DMS79 (cell line): ENCODE results near the gene ST7.
"Not testable (repeated sequence)": the region's sequence is repeated elsewhere in the genome, so short reads cannot be mapped to it uniquely, and the experiment has no call there.

Source experiments
- DNase-seq: peaks from one replicate; lab custom pipeline; 2025; lab: John Stamatoyannopoulos, UW

The ST7 gene, protein sequence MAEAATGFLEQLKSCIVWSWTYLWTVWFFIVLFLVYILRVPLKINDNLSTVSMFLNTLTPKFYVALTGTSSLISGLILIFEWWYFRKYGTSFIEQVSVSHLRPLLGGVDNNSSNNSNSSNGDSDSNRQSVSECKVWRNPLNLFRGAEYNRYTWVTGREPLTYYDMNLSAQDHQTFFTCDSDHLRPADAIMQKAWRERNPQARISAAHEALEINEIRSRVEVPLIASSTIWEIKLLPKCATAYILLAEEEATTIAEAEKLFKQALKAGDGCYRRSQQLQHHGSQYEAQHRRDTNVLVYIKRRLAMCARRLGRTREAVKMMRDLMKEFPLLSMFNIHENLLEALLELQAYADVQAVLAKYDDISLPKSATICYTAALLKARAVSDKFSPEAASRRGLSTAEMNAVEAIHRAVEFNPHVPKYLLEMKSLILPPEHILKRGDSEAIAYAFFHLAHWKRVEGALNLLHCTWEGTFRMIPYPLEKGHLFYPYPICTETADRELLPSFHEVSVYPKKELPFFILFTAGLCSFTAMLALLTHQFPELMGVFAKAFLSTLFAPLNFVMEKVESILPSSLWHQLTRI

DNA sequence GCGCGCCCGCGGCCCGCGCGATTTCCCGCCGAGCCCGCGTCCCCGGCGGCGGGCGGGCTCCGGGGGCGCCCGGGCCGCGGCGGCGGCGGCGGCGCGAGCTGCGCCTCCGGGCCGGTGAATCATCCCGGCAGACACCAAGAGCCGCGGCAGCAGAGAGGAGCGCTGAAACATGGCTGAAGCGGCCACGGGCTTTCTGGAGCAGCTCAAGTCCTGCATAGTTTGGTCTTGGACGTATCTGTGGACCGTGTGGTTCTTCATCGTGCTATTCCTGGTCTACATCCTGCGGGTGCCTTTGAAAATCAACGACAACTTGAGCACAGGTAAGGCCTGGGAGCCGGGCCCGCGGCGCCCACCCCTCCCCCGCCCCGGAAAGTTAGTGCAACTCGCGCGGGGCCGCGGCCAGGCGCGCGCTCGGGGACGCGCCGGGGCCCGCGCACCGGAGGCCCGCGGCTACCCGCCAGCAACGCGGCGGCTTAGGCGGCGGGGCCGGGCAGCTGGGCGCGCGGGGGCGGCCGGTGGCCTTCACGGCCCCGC lies at the start of gene ST7:
Gene ST7, plus strand, starts transcription at position 130 of the 534 bp plus-strand sequence. Its CDS starts 40 bp downstream, at position 170.
- peak; percentile 64 for DNase-seq

DNA sequence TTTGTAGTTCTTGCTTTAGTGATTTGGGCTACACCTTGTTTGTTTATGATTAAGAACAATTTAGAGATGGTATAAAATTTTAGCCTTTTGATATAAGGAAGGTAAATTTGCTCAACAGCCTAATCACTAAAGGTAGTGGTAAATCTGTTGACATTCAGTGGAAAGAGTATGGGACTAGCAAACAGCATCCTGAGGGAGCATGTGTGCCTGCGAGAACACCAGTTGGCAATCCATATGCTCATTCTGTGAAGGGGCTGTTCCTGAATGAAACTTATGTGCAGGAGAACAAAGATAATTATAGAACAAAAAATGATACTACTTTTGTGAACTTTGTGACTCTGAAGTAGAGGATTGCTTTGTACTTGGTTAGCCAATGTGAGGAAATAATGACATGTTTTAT lies 46.9 kb upstream of the ST7 start:
- DNase-seq = no peak

DNA sequence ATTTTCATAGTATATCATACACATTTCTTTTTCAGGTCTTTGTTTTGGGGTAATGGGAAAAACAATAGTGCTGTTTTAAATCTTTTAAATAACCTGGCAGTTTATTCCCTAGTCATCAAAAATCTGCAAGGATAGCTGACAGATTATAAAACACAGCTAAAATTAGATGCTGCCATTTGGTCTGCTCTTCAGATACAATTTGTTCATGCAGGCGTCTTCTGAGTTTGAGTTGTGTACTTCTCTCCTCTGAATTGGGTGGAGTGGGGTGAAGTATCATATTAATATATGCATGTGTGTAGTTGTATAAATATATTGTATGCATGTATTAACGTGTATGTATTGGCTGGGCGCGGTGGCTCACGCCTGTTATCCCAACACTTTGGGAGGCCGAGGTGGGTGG lies 42.9 kb upstream of the ST7 start:
- DNase-seq = no peak

DNA sequence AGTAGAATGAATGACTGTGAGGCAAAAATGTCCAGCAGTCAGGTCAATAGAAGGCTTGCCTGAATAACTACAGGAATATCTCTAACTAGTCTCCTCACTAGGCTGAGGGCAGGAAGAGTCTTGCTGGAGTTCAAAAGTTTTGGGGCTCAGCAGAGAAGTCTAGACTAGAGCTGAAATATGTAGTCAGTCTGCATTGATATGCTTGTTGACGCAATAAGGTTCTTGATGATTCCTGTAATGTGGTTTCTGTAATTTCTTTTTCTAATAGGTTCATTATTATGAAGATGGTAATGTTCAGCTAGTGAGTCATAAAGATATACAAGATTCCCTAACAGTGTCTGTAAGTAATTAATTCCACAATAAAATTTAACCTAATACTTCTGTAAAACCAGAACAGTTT lies 41.5 kb upstream of the ST7 start:
- DNase-seq = no peak

DNA sequence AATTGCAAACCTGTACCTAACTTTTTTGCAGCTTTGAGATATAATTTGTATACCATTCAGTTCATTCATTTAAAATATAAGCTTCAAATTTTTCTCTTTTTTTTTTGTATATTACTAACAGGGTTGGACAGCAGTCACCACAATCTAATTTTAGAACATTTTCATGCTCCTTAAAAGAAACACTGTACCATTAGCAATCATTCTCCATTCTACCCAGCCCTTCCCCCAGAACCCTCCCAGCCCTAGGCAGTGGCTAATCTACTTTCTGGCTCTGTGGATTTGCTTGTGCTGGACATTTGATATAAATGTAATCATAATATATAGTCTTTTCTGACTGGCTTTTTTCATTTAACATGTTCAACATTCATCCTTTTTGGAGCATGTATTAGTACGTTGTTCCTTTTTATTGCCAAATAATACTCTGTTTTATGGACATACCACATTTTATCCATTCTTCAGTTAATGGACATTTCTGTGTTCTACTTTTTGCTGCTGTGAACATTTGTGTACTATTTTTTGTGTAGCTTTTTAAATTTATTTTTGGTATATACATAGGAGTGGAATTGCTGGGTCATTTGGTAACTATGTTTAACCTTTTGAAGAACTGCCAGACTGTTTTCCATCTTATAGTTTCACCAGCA lies 40.9 kb upstream of the ST7 start:
- no peak for DNase-seq

DNA sequence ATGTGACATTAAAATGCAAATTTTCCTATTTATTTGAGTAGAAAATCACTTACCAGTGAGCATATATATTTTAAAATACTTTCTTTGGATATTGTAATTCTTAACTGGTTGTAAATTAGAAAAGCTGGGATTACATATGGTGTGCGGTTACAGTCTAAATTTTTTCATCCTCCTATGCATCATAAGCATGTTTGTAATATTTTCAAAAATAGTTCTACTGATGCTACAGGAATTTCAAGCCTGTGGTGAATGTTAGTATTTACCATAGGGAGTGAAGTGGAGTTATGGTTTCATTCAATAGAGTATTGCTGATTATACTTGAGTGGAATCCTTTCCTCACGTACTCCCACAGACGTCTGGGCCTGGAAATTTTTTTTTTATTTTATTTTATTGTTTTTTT lies 34.6 kb upstream of the ST7 start:
- DNase-seq = no peak

DNA sequence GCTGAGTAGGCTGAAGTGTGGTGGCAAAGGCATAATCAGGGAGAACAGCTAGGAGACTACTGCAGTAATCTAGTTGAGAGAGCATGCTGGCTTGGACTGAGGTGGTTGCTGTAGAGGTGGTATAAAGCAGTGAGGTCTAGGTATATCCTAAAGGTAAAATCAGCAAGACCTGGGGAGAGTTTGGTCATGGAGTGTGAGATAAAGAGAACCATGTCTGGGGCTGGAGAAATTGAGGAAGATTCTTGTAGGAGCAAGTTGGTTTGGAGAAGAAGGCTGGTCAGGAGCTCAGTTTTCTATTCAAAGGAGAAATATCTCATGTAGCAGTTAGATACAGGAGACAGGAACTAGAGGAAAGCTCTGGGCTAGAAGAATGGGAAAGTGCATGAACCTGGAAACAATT lies 32.9 kb upstream of the ST7 start:
- no peak for DNase-seq

DNA sequence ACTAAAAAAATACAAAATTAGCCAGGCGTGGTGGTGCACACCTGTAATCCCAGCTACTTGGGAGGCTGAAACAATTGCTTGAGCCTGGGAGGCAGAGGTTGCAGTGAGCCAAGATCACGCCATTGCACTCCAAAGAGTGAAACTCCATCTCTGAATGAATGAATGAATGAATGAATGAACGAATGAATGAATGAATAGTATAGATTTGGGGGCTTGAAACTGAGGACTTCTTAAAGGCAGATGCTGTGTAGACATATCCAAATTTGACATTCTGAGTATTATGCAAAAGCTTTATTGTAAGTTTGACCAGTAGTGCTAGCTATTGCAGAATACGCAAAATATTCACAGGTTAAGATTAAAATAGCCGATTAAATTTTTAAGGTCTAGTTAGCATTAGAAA lies 30.8 kb upstream of the ST7 start:
- no peak for DNase-seq

DNA sequence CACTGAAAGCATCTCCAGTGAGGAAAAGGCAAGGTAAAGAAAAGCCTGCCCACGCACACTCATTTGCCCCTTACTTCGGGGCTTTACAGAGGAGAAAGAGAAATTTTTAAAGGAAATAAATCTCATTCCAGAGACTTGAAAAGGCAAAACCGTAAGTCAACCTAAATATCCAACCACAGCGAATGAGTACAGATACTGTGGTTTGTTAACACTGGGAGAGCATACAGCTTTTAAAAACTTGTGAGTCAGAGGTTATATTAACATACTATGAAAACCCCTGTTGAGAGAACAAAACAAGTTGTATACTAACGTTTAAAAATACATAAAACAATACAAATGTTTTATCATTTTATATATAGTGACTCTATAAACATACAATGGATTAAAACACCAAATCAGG lies 28.6 kb upstream of the ST7 start:
- DNase-seq = no peak

DNA sequence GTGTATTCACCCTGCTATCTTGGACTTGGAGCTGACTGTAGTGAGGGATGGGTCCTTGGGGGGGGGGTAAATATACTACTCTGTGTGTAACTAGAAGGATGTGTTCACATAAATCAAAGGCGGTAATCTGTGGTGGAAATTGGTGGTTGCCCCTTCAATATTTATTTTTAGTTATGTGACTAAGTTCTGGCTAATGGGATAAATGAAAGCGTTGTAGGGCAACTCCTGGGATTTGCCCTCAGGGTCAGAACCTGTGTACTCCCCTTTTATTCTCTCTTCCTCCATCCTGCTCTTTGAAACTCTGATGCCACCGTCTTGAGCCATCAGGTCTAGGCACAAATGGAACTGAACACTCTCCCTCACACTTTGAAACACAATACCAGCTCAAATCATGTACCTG lies 24.3 kb upstream of the ST7 start:
- DNase-seq = no peak

DNA sequence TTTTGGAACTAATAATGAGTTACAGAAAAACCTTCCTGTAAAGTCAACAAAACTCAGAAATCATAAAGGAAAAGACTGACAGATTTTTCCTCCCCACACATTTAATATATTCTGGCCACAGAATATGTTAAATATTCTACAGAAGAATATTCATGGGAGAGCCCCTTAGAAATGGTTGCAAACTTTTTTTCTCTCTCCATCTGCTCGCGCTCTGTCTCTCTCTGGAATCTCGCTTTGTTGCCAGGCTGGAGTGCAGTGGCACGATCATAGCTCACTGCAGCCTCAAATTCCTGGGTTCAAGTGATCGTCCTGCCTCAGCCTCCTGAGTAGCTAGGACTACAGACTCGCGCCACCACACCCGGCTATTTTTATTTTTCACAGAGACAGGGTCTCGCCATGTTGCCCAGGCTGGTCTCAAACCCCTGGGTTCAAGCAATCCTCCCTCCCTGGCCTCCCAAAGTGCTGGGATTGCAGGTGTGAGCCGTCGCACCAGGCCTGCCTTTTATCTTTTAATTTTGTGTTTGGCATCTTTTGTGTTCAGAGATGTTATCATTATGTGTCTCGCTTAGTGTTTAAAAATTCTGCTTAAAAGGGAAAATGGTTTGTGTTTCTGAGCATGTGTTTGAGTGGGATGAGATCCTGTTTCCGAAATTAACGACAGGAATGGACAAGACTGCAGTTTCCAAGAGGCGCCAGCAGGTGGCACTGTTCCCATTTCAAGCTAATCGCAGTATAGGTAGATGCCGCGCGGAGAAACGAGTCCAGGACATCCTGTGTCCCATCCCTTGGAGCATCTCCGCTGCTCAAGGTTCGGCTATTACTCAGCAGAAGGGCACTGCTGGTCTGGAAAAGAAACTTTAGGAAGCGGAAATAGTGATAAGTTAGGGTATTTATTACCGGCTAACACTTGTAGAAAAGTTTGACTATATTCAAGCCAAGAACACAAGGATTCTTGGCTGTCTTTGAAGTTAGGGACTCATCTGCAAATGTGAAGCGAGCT lies 23.1 kb upstream of the ST7 start:
- peak; percentile 46 for DNase-seq

DNA sequence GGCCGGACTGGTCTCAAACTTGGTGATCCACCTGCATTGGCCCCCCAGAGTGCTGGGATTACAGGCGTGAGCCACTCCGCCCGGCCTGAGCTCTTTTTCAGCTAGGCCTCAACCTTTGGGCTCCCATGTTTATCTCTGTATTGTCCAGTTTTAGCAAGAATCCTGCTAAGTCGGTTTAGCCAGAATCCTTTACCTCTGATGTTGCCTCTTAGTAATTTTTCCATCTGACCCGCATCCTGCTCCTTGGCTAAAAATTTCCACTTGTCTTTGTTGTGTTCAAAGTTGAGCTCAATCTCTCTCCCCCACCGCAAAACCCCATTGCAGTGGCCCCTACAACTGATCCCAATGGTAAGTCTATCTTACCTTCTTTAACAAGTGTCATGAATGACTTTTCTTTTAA lies 20.7 kb upstream of the ST7 start:
- no peak for DNase-seq

DNA sequence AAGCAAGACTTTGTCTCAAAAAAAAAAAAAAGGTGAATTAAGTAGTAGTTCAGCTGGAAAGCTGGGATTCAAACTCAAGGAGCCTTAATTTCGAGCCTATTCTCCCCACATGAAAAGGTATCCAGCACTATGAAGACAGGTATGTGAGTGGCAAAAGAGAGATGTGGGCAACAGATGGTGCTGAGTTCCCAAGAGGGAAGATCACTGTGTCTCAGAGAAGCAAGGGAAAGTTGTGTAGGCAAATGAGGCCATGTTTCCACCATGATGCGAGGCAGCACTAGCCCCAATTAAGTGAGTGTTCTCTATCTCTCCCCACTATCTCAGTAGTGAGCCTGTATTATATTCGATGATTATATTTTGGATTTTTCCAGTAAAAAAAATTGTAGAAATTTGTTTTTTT lies 19.8 kb upstream of the ST7 start:
- no peak for DNase-seq

DNA sequence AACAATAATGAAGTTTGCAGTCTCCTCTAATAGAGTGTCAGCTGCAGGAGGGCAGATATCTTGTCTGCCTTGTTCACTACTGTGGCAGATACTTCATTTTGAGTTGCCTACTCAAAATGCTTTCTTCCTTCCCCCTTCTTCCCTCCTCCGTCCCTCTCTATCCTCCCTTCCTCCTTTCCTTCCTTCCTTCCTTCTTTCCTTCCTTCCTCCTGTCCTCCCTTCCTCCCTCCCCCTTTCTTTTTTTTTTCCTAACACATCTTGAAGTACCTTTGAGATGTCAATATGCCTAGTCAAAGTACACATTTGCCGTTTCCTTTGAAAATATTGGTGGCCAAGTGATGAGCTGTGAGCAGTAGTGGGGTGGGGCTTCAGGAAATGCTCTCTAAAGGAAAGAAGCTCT lies 18.7 kb upstream of the ST7 start:
- no peak for DNase-seq

DNA sequence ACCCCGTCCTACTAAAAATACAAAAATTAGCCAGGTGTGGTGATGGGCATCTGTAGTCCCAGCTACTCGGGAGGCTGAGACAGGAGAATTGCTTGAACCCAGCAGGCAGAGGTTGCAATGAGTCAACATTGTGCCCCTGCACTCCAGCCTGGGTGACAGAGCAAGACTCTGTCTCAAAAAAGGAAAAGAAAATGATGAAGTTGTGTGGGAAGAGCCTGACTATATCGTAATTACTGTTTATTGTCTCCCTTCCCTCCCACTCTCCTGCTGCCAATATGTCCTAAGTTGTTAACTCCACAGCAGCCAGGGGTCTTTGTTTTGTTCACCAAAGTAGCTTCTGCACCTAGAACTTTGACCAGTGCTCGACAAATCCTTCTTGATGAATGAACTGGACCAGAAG lies 16.5 kb upstream of the ST7 start:
- not testable (repeated sequence) for DNase-seq

DNA sequence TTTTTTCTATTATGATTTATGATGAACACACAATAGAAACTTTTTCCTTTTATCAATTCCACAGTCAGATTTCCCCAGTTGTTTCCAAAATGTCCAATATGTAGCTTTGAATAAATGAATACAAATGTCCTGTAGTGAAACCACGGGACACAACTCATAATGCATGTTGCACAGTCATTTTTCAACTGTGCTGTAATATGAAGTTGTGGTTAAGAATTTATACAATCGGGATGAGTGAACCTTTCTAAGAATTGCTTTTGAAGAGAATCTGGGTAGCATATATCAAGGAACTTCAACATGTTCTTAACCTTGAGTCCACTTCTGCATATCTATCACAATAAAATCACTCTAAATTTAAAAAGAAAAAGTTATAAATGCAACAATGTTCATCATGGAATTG lies 14.6 kb upstream of the ST7 start:
- DNase-seq = no peak

DNA sequence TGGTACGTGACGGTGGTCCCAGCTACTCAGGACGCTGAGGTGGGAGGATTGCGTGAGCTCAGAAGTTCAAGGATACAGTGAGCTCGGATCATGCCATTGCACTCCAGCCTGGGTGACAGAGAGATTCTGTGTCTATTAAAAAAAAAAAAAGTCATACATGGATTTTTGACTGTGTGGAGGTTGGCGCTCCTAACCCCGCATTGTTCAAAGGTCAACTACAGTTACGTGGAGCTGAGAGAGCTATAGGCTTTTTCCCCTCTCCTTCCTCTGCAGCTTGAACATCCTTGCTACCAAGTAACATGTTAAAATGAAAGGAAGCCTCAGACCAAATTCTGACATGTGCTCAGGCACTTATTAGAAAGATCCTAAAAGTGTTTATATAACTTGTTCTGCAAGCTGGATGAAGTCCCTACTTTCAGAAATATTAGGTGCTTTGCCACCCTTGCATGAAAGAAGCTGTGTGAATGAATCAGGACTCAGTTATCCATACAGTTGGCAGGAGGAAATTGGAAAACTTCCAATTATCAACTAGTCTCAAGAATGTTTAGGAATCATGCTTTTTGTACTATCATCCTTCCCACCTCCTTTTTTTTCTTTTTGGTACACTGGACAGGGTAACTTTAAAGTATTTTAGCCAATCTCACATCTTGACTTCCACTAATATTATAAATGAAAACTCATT lies 12.5 kb upstream of the ST7 start:
- no peak for DNase-seq

DNA sequence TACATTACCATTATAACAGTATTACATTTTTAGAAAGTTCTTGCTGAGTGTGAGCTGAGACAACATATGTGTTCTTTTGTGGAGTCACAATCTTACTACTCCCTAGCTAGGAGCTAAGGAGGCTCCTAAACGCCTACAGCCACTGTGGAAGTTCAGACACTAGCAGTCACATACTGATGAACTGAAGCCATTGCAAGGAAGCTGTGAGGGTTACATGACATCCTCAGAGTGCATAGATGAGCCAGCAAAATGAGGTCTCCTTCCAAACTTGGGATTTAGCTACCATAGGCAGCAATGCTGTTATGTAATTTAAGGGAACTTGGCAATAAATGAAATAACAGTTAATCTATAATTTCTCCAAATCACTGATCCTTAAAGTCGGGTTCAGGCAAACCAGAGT lies 10.8 kb upstream of the ST7 start:
- no peak for DNase-seq

DNA sequence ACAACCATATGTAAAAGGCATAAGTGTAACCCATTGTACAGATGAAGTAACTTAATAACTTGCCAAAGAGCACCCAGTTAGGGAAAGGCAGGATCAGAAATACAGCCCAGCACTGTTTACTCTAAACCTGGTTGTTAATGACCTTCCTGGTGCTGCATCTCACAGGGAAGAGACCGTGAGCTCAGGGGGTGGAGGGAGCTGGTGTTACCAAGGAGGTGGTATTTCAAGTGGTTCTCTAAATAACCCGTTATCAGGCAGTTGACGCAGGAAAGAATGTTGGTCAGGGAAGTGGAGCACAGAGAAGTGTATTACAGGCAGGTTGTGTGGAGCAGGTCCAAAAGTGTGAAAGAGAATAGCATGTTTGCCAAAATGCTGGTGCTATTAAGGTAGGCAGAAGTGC lies 4.4 kb upstream of the ST7 start:
- DNase-seq = peak; percentile 79

DNA sequence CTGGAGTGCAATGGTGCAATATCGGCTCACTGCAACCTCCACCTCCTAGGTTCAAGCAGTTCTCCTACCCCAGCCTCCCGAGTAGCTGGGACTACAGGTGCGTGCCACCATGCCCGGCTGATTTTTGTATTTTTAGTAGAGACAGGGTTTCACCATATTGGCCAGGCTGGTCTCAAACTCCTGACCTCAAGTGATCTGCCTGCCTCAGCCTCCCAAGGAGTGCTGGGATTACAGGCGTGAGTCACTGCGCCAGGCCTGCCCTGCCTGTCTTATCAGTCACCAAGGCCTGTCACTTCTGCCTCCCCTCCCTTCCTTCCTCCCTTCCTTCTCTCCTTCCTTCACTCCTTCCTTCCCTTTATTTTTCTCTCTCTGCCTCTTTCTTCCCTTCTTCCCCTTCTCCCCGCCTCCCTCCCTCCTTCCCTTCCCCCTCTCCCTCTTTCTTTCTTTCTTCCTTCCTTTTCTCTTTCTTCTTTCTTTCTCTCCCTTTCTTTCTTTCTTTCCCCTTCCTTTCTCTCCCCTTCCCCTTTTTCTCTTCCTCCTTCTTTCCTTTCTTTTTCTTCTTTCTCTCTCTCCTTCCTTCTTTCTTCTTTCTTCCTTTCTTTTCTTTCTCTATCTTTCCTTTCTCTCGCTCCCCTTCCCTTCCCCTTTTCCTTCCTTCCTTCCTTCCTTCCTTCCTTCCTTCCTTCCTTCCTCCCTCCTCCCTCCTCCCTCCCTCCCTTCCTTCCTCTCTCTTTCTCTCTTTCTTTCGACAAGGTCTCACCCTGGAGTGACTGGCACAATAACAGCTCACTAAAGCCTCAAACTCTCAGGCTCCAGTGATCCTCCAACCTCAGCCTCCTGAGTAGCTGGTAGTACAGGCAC lies 3.1 kb upstream of the ST7 start:
- DNase-seq = no peak
